ENCODE measurements around the gene HIP1. TPM values are rescaled to one million over a fixed set of nuclear protein-coding genes. Genes with fewer than 3 reads are reported as not detected.

The HIP1 gene
- total RNA-seq, 1 donor = 25.7 TPM

- no peak overlapping the region for H3K4me3 ChIP-seq (ENCODE audit: insufficient read depth, low read length)
- H3K27me3 ChIP-seq (ENCODE audit: insufficient read depth, low read length) = no peaks in the 10 kb centered on the region
- H3K4me1 ChIP-seq (ENCODE audit: insufficient read depth, low read length) = no peaks in the 10 kb centered on the region
- no peaks in the 10 kb centered on the region for H3K36me3 ChIP-seq (ENCODE audit: insufficient read depth, low read length)
- H3K27ac ChIP-seq (ENCODE audit: low read depth, low read length) = no peak overlapping the region
- H3K4me2 ChIP-seq (ENCODE audit: insufficient read depth, low read length) = no peak overlapping the region
- peaks cover under 1% of the 10 kb centered on the region for H3K79me2 ChIP-seq (ENCODE audit: insufficient read depth, low read length)
- no peak for TF ChIP-seq CTCF (IDR thresholded peaks at IDR 0.05; ENCODE audit: extremely low read depth, low read depth, low read length)
- H2AFZ ChIP-seq (ENCODE audit: low read length) = no peak overlapping the region
- peaks cover 4% of the 10 kb centered on the region for H3K9me3 ChIP-seq (ENCODE audit: low read depth, low read length)
- no peak for DNase-seq (ENCODE audit: insufficient read length, low spot score, missing footprints)
- H4K20me1 ChIP-seq (ENCODE audit: insufficient read depth, low read length) = peaks cover 11% of the 10 kb centered on the region
Measured at GRCh38 chr7:75631711-75632110, 107.0 kb downstream of the HIP1 start.

GRCh38 chr7:75630549-75630948 is 108.2 kb downstream of the HIP1 start:
- no peak for DNase-seq (ENCODE audit: insufficient read length, low spot score, missing footprints)
- Histone ChIP-seq H3K27ac (ENCODE audit: low read depth, low read length) (no peak overlapping the region), H3K4me3 (ENCODE audit: insufficient read depth, low read length) (no peak overlapping the region), H3K4me2 (ENCODE audit: insufficient read depth, low read length) (no peak overlapping the region), H3K27me3 (ENCODE audit: insufficient read depth, low read length) (no peaks in the 10 kb centered on the region), H3K9me3 (ENCODE audit: low read depth, low read length) (peaks cover 4% of the 10 kb centered on the region), H3K36me3 (ENCODE audit: insufficient read depth, low read length) (no peaks in the 10 kb centered on the region), H3K79me2 (ENCODE audit: insufficient read depth, low read length) (no peaks in the 10 kb centered on the region), H4K20me1 (ENCODE audit: insufficient read depth, low read length) (peaks cover 11% of the 10 kb centered on the region), H3K4me1 (ENCODE audit: insufficient read depth, low read length) (no peaks in the 10 kb centered on the region), H2AFZ (ENCODE audit: low read length) (no peak overlapping the region)
- no peak for TF ChIP-seq CTCF (IDR thresholded peaks at IDR 0.05; ENCODE audit: extremely low read depth, low read depth, low read length)

GRCh38 chr7:75629044-75629443 is 109.7 kb downstream of the HIP1 start:
- Histone ChIP-seq H3K27me3 (ENCODE audit: insufficient read depth, low read length) (no peaks in the 10 kb centered on the region), H3K36me3 (ENCODE audit: insufficient read depth, low read length) (no peaks in the 10 kb centered on the region), H3K4me3 (ENCODE audit: insufficient read depth, low read length) (no peak overlapping the region), H3K4me2 (ENCODE audit: insufficient read depth, low read length) (no peak overlapping the region), H3K79me2 (ENCODE audit: insufficient read depth, low read length) (no peaks in the 10 kb centered on the region), H3K4me1 (ENCODE audit: insufficient read depth, low read length) (peaks cover 3% of the 10 kb centered on the region), H3K9me3 (ENCODE audit: low read depth, low read length) (peaks cover 4% of the 10 kb centered on the region), H2AFZ (ENCODE audit: low read length) (no peak overlapping the region), H4K20me1 (ENCODE audit: insufficient read depth, low read length) (peaks cover 11% of the 10 kb centered on the region), H3K27ac (ENCODE audit: low read depth, low read length) (no peak overlapping the region)
- no peak for TF ChIP-seq CTCF (IDR thresholded peaks at IDR 0.05; ENCODE audit: extremely low read depth, low read depth, low read length)
- DNase-seq (ENCODE audit: insufficient read length, low spot score, missing footprints) = no peak

- Histone ChIP-seq H3K4me1 (ENCODE audit: insufficient read depth, low read length) (peaks cover 11% of the 10 kb centered on the region), H3K4me2 (ENCODE audit: insufficient read depth, low read length) (no peak overlapping the region), H3K27me3 (ENCODE audit: insufficient read depth, low read length) (no peaks in the 10 kb centered on the region), H3K27ac (ENCODE audit: low read depth, low read length) (no peak overlapping the region), H4K20me1 (ENCODE audit: insufficient read depth, low read length) (peaks cover 8% of the 10 kb centered on the region), H3K9me3 (ENCODE audit: low read depth, low read length) (peaks cover 4% of the 10 kb centered on the region), H3K36me3 (ENCODE audit: insufficient read depth, low read length) (no peaks in the 10 kb centered on the region), H3K79me2 (ENCODE audit: insufficient read depth, low read length) (no peaks in the 10 kb centered on the region), H3K4me3 (ENCODE audit: insufficient read depth, low read length) (no peak overlapping the region), H2AFZ (ENCODE audit: low read length) (no peak overlapping the region)
- TF ChIP-seq CTCF (IDR thresholded peaks at IDR 0.05; ENCODE audit: extremely low read depth, low read depth, low read length) = no peak
- DNase-seq (ENCODE audit: insufficient read length, low spot score, missing footprints) = no peak
Measured at GRCh38 chr7:75628055-75628454, 110.7 kb downstream of the HIP1 start.

Data from osteoblast (primary cell).